Measurements from ENCODE around the gene TRIO. TPM values are rescaled to one million over a fixed set of nuclear protein-coding genes. Genes with fewer than 3 reads are reported as not detected.

The TRIO gene
- total RNA-seq, 2 experiments from 2014 or later: 3.7 to 4.2 TPM

DNA sequence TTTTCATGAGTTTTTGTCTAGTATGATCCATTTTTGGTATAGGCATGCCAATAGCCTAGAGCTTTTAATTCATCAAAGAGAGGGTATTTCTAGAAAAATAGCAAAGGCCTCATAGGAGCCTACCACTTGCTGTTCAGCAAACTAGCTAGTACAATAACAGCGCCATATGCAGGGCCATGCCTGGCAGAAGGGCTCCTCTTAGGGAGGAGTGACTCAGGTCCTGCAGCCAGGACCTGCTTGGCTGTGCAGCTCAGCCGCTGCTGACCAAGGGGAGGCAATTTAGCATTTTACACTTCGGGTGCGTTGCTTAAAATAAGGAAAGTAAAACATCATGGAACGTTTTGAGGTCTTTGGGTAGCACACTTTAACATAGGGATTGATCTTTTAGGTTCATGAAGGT lies 100.6 kb downstream of the TRIO start:
- ChIA-PET POLR2A (no interaction called here), CTCF (no interaction called here)
- Mint-ChIP-seq H3K9me3 (no peaks in the 10 kb centered on the region), H3K4me1 (no peaks in the 10 kb centered on the region), H3K27ac (no peak overlapping the region), H3K27me3 (peaks cover 5% of the 10 kb centered on the region), H3K4me3 (no peak overlapping the region), H3K36me3 (ENCODE audit: low read depth) (no peaks in the 10 kb centered on the region)
- no peak for DNase-seq

DNA sequence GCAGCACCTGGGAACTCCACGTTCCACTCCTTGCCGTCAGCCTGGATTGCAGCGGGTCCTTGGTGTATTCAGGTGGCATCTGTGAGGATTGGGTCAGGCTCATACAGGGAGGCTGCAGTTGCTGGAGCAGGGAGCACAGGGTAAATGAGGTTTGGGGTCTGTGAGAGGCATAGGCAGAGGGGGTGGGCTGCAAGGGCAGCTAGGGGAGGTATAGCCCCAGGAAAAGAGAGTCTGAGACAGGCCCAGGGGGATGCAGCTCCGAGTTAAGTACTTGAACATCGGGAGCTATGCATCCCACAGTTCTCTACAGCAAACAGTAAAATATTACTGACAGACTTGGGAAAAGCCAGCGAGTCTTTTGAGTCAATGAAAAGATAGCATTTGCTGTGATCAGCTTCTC lies 101.6 kb downstream of the TRIO start:
- no peak for DNase-seq
- Mint-ChIP-seq H3K27ac (no peak overlapping the region), H3K36me3 (ENCODE audit: low read depth) (no peaks in the 10 kb centered on the region), H3K9me3 (no peaks in the 10 kb centered on the region), H3K4me1 (no peaks in the 10 kb centered on the region), H3K4me3 (no peak overlapping the region), H3K27me3 (peaks cover 5% of the 10 kb centered on the region)
- ChIA-PET CTCF (no interaction called here), POLR2A (no interaction called here)

- no peak for DNase-seq
- Mint-ChIP-seq H3K36me3 (ENCODE audit: low read depth) (no peaks in the 10 kb centered on the region), H3K27me3 (peaks cover 4% of the 10 kb centered on the region), H3K27ac (no peak overlapping the region), H3K9me3 (no peaks in the 10 kb centered on the region), H3K4me1 (no peaks in the 10 kb centered on the region), H3K4me3 (no peak overlapping the region)
- POLR2A ChIA-PET: no interaction called here
- CTCF ChIA-PET: no interaction called here
Measured at GRCh38 chr5:14245132-14245925, 102.2 kb downstream of the TRIO start.

DNA sequence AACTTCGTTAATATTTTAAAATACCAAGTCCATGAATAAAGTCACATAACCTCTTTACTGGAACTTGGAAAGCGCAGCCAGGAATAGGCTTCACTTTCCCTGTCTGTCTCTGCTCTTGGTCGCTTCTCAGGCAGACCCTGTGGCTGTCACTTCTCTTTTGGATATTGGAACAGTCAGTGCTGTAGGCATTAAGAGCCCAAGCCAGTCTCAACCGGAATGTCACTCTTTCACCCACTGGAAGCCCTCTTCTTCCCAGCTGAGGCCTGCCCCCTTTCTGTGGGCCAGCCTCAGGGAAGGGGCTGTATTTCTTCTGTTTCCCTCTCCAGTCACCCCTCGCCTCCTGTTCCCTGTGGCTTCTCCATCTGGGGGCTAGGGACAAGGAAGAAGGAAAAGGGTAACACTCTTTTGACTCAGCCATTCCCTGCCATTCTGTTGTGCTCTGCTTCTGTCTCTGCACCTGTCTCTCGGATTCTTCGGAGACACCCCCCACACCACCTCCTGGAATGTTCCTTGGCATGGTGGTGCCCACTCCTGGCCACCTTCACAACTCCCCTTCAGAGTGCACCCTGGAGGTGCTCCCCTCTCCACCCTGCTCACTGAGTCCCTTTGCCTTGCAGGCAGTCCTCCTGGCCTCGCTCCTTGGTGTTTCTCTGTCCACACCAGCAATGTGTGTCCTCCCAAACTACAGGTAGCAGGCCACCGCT lies 103.4 kb downstream of the TRIO start:
- no peak for DNase-seq
- Mint-ChIP-seq H3K4me3 (no peak overlapping the region), H3K27me3 (no peaks in the 10 kb centered on the region), H3K9me3 (no peaks in the 10 kb centered on the region), H3K36me3 (ENCODE audit: low read depth) (no peaks in the 10 kb centered on the region), H3K4me1 (no peaks in the 10 kb centered on the region), H3K27ac (no peak overlapping the region)
- CTCF ChIA-PET: no interaction called here
- POLR2A ChIA-PET: no interaction called here

GRCh38 chr5:14247054-14247386 lies 103.9 kb downstream of the TRIO start:
- no peak overlapping the region for H3K4me3 Mint-ChIP-seq
- no peaks in the 10 kb centered on the region for H3K27me3 Mint-ChIP-seq
- CTCF ChIA-PET: no interaction called here
- H3K36me3 Mint-ChIP-seq (ENCODE audit: low read depth): no peaks in the 10 kb centered on the region
- no peak overlapping the region for H3K27ac Mint-ChIP-seq
- H3K9me3 Mint-ChIP-seq: no peaks in the 10 kb centered on the region
- H3K4me1 Mint-ChIP-seq: no peaks in the 10 kb centered on the region
- POLR2A ChIA-PET: no interaction called here
- DNase-seq: no peak

DNA sequence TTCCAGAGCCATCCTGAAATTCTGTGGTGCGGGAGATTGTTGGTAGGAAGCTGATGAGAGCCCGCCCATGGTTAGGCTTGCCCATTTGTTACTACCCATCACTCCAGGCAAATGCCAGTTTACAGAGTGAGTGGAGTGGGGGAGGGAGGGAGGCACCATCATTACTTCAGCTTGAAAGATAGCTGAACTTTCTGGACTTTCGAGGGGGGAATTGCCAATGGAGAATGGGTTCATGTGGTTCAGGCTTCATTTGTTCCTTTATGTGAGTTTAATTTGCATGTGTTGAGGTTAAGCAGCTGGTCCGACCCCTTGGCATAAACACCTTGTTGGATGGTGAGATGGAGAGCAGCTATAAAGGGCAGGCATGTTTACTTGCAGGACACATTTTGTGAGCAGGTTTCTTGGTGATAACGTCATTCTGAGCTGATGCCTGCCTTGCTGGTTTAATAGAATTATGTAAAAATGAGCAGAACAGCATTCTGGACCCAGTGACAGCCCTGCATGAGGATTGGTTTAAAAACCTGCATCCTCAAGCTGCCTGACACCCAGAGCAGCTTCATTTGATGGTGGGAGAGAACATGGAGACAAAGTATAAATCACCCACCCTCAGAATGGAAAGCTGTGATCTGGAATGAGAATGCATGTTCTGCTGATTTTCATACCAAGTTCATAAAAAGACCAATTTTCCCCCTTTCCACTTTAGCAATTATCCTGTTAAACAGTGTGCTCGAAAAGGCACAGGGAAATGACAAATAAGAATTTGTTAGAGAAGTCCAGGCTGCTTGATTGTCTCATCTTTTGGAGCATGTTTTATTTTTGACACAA lies 106.3 kb downstream of the TRIO start:
- DNase-seq: no peak
- ChIA-PET CTCF (no interaction called here), POLR2A (no interaction called here)
- H3K36me3 Mint-ChIP-seq (ENCODE audit: low read depth): no peaks in the 10 kb centered on the region
- no peaks in the 10 kb centered on the region for H3K9me3 Mint-ChIP-seq
- H3K4me1 Mint-ChIP-seq: no peaks in the 10 kb centered on the region
- H3K27ac Mint-ChIP-seq: no peak overlapping the region
- no peaks in the 10 kb centered on the region for H3K27me3 Mint-ChIP-seq
- no peak overlapping the region for H3K4me3 Mint-ChIP-seq

GRCh38 chr5:14250084-14250695 lies 107.0 kb downstream of the TRIO start:
- no peaks in the 10 kb centered on the region for H3K4me1 Mint-ChIP-seq
- ChIA-PET CTCF (no interaction called here), POLR2A (no interaction called here)
- no peaks in the 10 kb centered on the region for H3K36me3 Mint-ChIP-seq (ENCODE audit: low read depth)
- H3K4me3 Mint-ChIP-seq: no peak overlapping the region
- H3K27ac Mint-ChIP-seq: no peak overlapping the region
- no peaks in the 10 kb centered on the region for H3K27me3 Mint-ChIP-seq
- peaks cover 2% of the 10 kb centered on the region for H3K9me3 Mint-ChIP-seq
- no peak for DNase-seq

DNA sequence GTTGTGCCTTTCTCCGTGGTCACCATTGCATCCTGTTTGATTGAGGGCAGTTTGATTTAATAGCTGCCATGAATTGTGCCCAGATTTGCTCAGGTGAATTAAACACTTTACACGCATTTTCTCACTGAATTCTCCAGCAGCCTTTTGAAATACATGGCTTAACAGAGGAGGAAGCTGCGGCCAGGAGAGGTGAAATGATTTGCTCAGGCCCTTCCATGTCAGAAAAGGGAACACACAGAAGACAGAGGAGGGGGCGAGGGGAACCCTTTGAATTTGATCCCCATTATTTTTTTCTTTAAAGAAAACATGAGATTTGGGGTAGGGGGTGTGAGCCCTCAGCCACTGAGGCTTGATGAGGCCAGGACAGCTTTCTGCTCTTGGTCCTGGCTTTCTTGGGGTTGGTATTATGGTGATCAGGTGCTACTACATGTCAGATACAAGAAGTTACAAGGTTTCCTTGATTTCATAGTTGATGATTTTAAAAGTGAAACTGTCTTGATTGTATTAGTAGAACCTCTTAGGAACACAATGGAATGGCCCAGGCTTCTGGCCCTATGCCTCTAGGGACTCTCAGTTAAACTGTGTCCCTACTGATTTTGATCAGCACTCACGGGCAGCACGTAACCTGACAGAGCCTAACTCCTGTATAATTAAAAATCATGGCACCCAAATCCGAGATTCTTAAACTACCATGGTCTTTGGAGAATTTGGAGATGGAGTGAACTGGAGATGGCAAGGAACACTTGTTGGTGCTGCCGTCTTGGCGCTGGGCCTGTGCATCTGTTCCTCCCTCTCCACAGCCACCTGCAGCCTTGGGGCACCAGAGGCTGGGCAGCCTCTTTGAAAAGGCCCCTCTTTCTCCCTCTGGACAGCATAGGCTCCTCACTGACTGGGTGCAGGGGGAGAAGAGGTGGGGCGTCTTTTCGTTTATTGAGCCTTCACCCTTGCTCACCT lies 107.9 kb downstream of the TRIO start:
- no peak for DNase-seq
- H3K27ac Mint-ChIP-seq: no peak overlapping the region
- no peaks in the 10 kb centered on the region for H3K27me3 Mint-ChIP-seq
- no peak overlapping the region for H3K4me3 Mint-ChIP-seq
- peaks cover 2% of the 10 kb centered on the region for H3K36me3 Mint-ChIP-seq (ENCODE audit: low read depth)
- ChIA-PET POLR2A (no interaction called here), CTCF (no interaction called here)
- H3K4me1 Mint-ChIP-seq: no peaks in the 10 kb centered on the region
- H3K9me3 Mint-ChIP-seq: peaks cover 7% of the 10 kb centered on the region

DNA sequence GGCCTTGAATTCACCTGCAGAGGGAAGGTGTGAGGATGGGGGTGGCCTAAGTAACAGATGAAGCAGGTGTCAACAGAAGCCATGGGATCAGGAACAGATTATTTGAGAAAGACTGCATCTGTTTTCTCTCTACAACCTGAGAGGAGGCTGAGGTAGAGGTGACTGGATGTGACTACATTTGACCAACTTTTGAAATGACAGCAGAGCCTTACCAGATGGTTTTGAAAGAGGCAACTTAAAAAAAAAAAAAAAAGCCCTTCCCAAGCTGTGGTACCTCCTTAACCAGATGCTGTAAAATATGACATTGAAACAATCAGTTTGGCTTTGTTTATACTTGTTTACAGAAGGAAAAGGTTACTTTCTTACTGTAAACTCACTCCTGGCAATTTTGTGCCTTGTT lies 108.6 kb downstream of the TRIO start:
- Mint-ChIP-seq H3K36me3 (ENCODE audit: low read depth) (peaks cover 4% of the 10 kb centered on the region), H3K4me3 (no peak overlapping the region), H3K27ac (no peak overlapping the region), H3K27me3 (no peaks in the 10 kb centered on the region), H3K9me3 (peaks cover 12% of the 10 kb centered on the region), H3K4me1 (no peaks in the 10 kb centered on the region)
- DNase-seq: no peak
- POLR2A ChIA-PET: no interaction called here
- CTCF ChIA-PET: no interaction called here

GRCh38 chr5:14252793-14253192 lies 109.7 kb downstream of the TRIO start:
- Mint-ChIP-seq H3K9me3 (peaks cover 12% of the 10 kb centered on the region), H3K27me3 (no peaks in the 10 kb centered on the region), H3K4me3 (no peak overlapping the region), H3K27ac (no peak overlapping the region), H3K4me1 (no peaks in the 10 kb centered on the region), H3K36me3 (ENCODE audit: low read depth) (peaks cover 4% of the 10 kb centered on the region)
- DNase-seq: no peak
- CTCF ChIA-PET: no interaction called here
- POLR2A ChIA-PET: no interaction called here

- H3K4me1 Mint-ChIP-seq: no peaks in the 10 kb centered on the region
- no peak overlapping the region for H3K27ac Mint-ChIP-seq
- no peaks in the 10 kb centered on the region for H3K27me3 Mint-ChIP-seq
- POLR2A ChIA-PET: no interaction called here
- CTCF ChIA-PET: no interaction called here
- peaks cover 4% of the 10 kb centered on the region for H3K36me3 Mint-ChIP-seq (ENCODE audit: low read depth)
- H3K4me3 Mint-ChIP-seq: no peak overlapping the region
- no peak for DNase-seq
- peaks cover 12% of the 10 kb centered on the region for H3K9me3 Mint-ChIP-seq
Measured at GRCh38 chr5:14254686-14255085, 111.5 kb downstream of the TRIO start.

- Mint-ChIP-seq H3K27ac (no peak overlapping the region), H3K4me3 (no peak overlapping the region), H3K27me3 (no peaks in the 10 kb centered on the region), H3K9me3 (peaks cover 12% of the 10 kb centered on the region), H3K36me3 (ENCODE audit: low read depth) (peaks cover 4% of the 10 kb centered on the region), H3K4me1 (peaks cover 1% of the 10 kb centered on the region)
- ChIA-PET POLR2A (no interaction called here), CTCF (interaction anchor here (1.2 kb wide), 1 partner anchor 14 kb away, joined by 3 read pairs; no protein-coding TSS in a partner anchor)
- no peak for DNase-seq
Measured at GRCh38 chr5:14256026-14256690, 113.0 kb downstream of the TRIO start.
